IMR-90 (cell line): ENCODE data around the gene TRAF1. TPM values are rescaled to one million over a fixed set of nuclear protein-coding genes. Genes with fewer than 3 reads are reported as not detected.

Source experiments
- ATAC-seq: fragments of 200-7000 bp; cut with Tn5 transposase; 2 replicates; pipeline ENCODE4 v1.9.1; 2020; ENCODE audit warnings: low read depth, mild to moderate bottlenecking, moderate library complexity
- BruUV-seq: library from RNA; stranded (reverse); fragments of 400-500 nt; replicated peaks from 2 replicates; lab custom pipeline; 2021; lab: Mats Ljungman, UMichigan
- CTCF ChIA-PET: fragments of 300-600 bp; formaldehyde crosslinking; extraction: SDS; loops from one replicate; lab custom pipeline; 2021; ENCODE audit warnings: antibody characterized with exemption; lab: Yijun Ruan, JAX
- POLR2A ChIA-PET: fragments of 300-600 bp; sonication (Branson Sonifier 250); formaldehyde crosslinking; loops from one replicate; lab custom pipeline; 2022; ENCODE audit warnings: antibody characterized with exemption; ENCODE audit not compliant: unreplicated experiment; lab: Charles Lee
- DNase-seq: peaks from one replicate; pipeline ENCODE4 v3.0.0; 2013
- H2AFZ ChIP-seq: replicated peaks from 2 replicates; pipeline ENCODE3; 2013; ENCODE audit warnings: low read length, mild to moderate bottlenecking; ENCODE audit not compliant: poor library complexity
- H2AK5ac ChIP-seq: 2 replicates; pipeline ENCODE4 v1.6.1; 2013; ENCODE audit warnings: low read depth, low read length, inconsistent platforms
- H2AK9ac ChIP-seq: replicated peaks from 2 replicates; pipeline ENCODE3; 2013; ENCODE audit warnings: mild to moderate bottlenecking, low read depth, low read length, moderate library complexity; ENCODE audit not compliant: poor library complexity
- H2BK120ac ChIP-seq: 2 replicates; pipeline ENCODE4 v1.6.1; 2013; ENCODE audit warnings: low read depth, low read length, inconsistent platforms
- H2BK15ac ChIP-seq: 3 replicates; pipeline ENCODE4 v1.6.1; 2013; ENCODE audit warnings: low read depth, low read length, inconsistent platforms
- H2BK20ac ChIP-seq: 2 replicates; pipeline ENCODE4 v1.6.1; 2013; ENCODE audit warnings: low read depth, mild to moderate bottlenecking, inconsistent platforms, low read length, moderate library complexity
- H2BK5ac ChIP-seq: 2 replicates; pipeline ENCODE4 v1.6.1; 2013; ENCODE audit warnings: mild to moderate bottlenecking, low read depth, low read length, inconsistent platforms; ENCODE audit not compliant: poor library complexity, severe bottlenecking
- H3K14ac ChIP-seq: replicated peaks from 2 replicates; pipeline ENCODE4 v1.6.1; 2013; ENCODE audit warnings: low read depth, low read length, inconsistent platforms
- H3K18ac ChIP-seq: 2 replicates; pipeline ENCODE4 v1.6.1; 2013; ENCODE audit warnings: low read depth, low read length, control low read depth
- H3K23ac ChIP-seq: 2 replicates; pipeline ENCODE4 v1.6.1; 2013; ENCODE audit warnings: low read depth, low read length, inconsistent platforms
- H3K27ac ChIP-seq: 2 replicates; pipeline ENCODE4 v1.5.1; 2013; ENCODE audit warnings: mild to moderate bottlenecking, control low read depth, low read length; ENCODE audit not compliant: insufficient read depth
- H3K27me3 ChIP-seq: 2 replicates; pipeline ENCODE4 v1.6.1; 2013; ENCODE audit warnings: low read length; ENCODE audit not compliant: control insufficient read depth, insufficient read depth
- H3K36me3 ChIP-seq: 2 replicates; pipeline ENCODE4 v1.6.1; 2013; ENCODE audit warnings: low read length, mixed read lengths; ENCODE audit not compliant: control insufficient read depth, insufficient read depth
- H3K4ac ChIP-seq: 2 replicates; pipeline ENCODE4 v1.6.1; 2013; ENCODE audit warnings: low read depth, low read length, inconsistent platforms
- H3K4me1 ChIP-seq: 2 replicates; pipeline ENCODE4 v1.6.1; 2013; ENCODE audit warnings: low read length, mixed read lengths; ENCODE audit not compliant: control insufficient read depth, insufficient read depth
- H3K4me2 ChIP-seq: 2 replicates; pipeline ENCODE4 v1.6.1; 2013; ENCODE audit warnings: low read depth, mild to moderate bottlenecking, control low read depth, low read length, moderate library complexity
- H3K4me3 ChIP-seq: 2 replicates; pipeline ENCODE4 v1.5.1; 2013; ENCODE audit warnings: low read depth, mild to moderate bottlenecking, control low read depth, low read length, moderate library complexity; ENCODE audit not compliant: insufficient read depth
- H3K56ac ChIP-seq: 2 replicates; pipeline ENCODE4 v1.6.1; 2013; ENCODE audit warnings: low read length, inconsistent platforms; ENCODE audit not compliant: insufficient read depth; ENCODE audit errors: extremely low read depth
- H3K79me1 ChIP-seq, 2 experiments: 2 replicates each; pipeline ENCODE4 v1.6.1; 2013; ENCODE audit warnings: low read length in 2 of 2, inconsistent platforms in 1 of 2, low read depth in 1 of 2
- H3K9ac ChIP-seq: 2 replicates; pipeline ENCODE4 v1.6.1; 2013; ENCODE audit warnings: low read depth, low read length, control low read depth
- H3K9me1 ChIP-seq: 2 replicates; pipeline ENCODE4 v1.6.1; 2013; ENCODE audit warnings: low read length, inconsistent platforms; ENCODE audit not compliant: insufficient read depth
- H3K9me3 ChIP-seq: 2 replicates; pipeline ENCODE4 v1.6.1; 2013; ENCODE audit warnings: low read length; ENCODE audit not compliant: control insufficient read depth, insufficient read depth
- H4K20me1 ChIP-seq: 2 replicates; pipeline ENCODE4 v1.6.1; 2013; ENCODE audit warnings: low read length, inconsistent platforms; ENCODE audit not compliant: insufficient read depth
- H4K5ac ChIP-seq: 2 replicates; pipeline ENCODE4 v1.6.1; 2013; ENCODE audit warnings: mild to moderate bottlenecking, low read depth, low read length, control low read depth
- H4K8ac ChIP-seq, 2 experiments: 2 replicates each; pipeline ENCODE4 v1.6.1; 2013; ENCODE audit warnings: low read depth in 2 of 2, low read length in 2 of 2, control low read depth in 1 of 2, inconsistent platforms in 1 of 2
- H4K91ac ChIP-seq: 2 replicates; pipeline ENCODE4 v1.6.1; 2013; ENCODE audit warnings: low read depth, low read length, inconsistent platforms; ENCODE audit not compliant: insufficient read depth
- RAD21 ChIP-seq: IDR thresholded peaks from 2 replicates; pipeline ENCODE4 v1.6.1; 2012; ENCODE audit warnings: low read length, improper control_type of control experiment
- RCOR1 ChIP-seq: IDR thresholded peaks from 2 replicates; pipeline ENCODE4 v1.6.1; 2012; ENCODE audit warnings: mild to moderate bottlenecking, low read length, improper control_type of control experiment; ENCODE audit not compliant: insufficient replicate concordance
- WGBS, 2 experiments: methylation state at CpG; one replicate each; pipeline versions ENCODE4 v1.1.5 to v1.1.7; 2013; ENCODE audit warnings: missing lambda C conversion rate in 2 of 2; ENCODE audit not compliant: insufficient read length in 1 of 2; ENCODE audit errors: extremely low coverage in 2 of 2; 5-methylcytosine and 5-hydroxymethylcytosine counted together
- dilution Hi-C: fragments of 300-500 bp; cut with HindIII; formaldehyde crosslinking; loops from one replicate; pipeline ENCODE4 v1.14.3; 2018; ENCODE audit warnings: low sequenced_read_pairs; ENCODE audit not compliant: unreplicated experiment
- in situ Hi-C: fragments of 300-500 bp; cut with MboI; formaldehyde crosslinking; loops from 3 replicates; pipeline ENCODE4 v1.14.3; 2019; ENCODE audit warnings: low sequenced_read_pairs, inconsistent platforms, mixed read lengths
- intact Hi-C: fragments of 100-400 bp; cut with micrococcal nuclease; formaldehyde crosslinking; loops from 2 replicates; pipeline ENCODE4 v1.10.0; 2022
- polyA plus RNA-seq, 3 experiments: library from polyadenylated mRNA; depleted of rRNA; stranded (reverse); fragments of >200 nt; gene quantifications; 2 replicates each; pipeline ENCODE4 v1.2.3, GENCODE V29; 2012; ENCODE audit warnings: low replicate concordance in 1 of 3
- total RNA-seq: library from RNA; depleted of rRNA; stranded (reverse); fragments of >200 nt; gene quantifications from 2 replicates; pipeline ENCODE4 v1.2.3, GENCODE V29; 2012
- TF ChIP-seq, protein P1 (sequence below): conservative IDR thresholded peaks from 2 replicates; pipeline ENCODE4 v1.5.1; 2012; ENCODE audit warnings: mild to moderate bottlenecking, low read depth, low read length, improper control_type of control experiment

The TRAF1 gene
- total and polyA plus RNA-seq, 2 of the 4 experiments (the other 2 are of a cell fraction): 3.9 to 4.1 TPM

DNA sequence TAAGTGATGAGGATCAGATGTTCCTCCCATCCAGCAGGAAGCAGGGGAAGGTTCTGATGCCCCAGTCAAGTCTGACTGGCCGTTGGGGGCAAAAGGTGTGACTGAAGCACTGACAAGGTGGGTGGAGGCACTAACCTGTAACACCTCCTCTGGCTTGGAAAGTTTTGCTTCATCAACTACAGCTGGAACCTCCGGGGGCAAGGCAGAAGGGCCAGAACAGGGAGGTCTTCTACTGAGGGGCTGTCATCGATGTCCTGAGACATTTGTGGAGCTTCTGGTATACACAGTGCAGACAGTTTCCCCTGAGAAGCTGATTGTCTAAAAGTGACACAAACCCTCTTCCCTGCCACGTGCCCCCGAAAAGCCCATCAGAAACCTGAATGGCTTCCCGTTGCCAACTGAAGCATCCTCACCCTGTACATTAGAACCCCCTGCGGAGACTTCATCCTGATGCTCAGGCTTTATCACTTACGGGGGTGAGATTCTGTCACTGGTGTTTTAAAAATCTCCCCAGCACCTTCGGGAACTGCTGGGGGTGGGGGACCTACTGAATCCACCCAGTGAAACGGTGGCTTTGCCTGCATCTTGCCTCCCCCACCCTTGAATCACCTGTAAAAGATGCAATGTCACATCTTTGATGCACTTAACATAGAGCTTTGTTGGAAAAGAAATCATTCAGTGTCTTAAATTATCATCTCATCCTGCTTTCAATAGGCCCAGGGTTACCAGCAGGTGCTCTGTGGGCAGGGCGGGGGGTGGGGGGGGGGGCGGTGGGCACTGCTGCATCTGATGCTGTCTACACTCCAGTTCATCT lies 24.6 kb downstream of the TRAF1 start:
- H3K23ac ChIP-seq: no peak overlapping the region
- H3K4ac ChIP-seq: no peak overlapping the region
- no peaks in the 10 kb centered on the region; the same call in 1 of the 2 replicates for H3K36me3 ChIP-seq
- no peak overlapping the region for H2BK15ac ChIP-seq
- no peak overlapping the region for H4K91ac ChIP-seq
- no peak overlapping the region for H2BK120ac ChIP-seq
- intact Hi-C loops: no loop called here
- TF ChIP-seq RCOR1 (no peak), RAD21 (no peak)
- TF ChIP-seq, protein P1, sequence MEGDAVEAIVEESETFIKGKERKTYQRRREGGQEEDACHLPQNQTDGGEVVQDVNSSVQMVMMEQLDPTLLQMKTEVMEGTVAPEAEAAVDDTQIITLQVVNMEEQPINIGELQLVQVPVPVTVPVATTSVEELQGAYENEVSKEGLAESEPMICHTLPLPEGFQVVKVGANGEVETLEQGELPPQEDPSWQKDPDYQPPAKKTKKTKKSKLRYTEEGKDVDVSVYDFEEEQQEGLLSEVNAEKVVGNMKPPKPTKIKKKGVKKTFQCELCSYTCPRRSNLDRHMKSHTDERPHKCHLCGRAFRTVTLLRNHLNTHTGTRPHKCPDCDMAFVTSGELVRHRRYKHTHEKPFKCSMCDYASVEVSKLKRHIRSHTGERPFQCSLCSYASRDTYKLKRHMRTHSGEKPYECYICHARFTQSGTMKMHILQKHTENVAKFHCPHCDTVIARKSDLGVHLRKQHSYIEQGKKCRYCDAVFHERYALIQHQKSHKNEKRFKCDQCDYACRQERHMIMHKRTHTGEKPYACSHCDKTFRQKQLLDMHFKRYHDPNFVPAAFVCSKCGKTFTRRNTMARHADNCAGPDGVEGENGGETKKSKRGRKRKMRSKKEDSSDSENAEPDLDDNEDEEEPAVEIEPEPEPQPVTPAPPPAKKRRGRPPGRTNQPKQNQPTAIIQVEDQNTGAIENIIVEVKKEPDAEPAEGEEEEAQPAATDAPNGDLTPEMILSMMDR: no peak
- H2BK5ac ChIP-seq: no peak overlapping the region
- no peak overlapping the region for H3K14ac ChIP-seq
- no peak overlapping the region for H3K4me2 ChIP-seq
- no peak overlapping the region for H3K27ac ChIP-seq
- H4K8ac ChIP-seq: no peak overlapping the region
- no peaks in the 10 kb centered on the region for H4K20me1 ChIP-seq
- H2AK9ac ChIP-seq: no peak overlapping the region
- WGBS, 2 experiments: 70% methylated on average over 2 of the region's 12 CpGs; no CpG with 5 or more reads in 1 of the 2 experiments
- no peak overlapping the region for H2AK5ac ChIP-seq
- H2AFZ ChIP-seq: no peak overlapping the region
- in situ Hi-C loops: no loop called here
- no peak overlapping the region for H4K5ac ChIP-seq
- no peaks in the 10 kb centered on the region for H3K79me1 ChIP-seq
- ChIA-PET CTCF (interaction anchor here (1.1 kb wide), 1 partner anchor 9 kb away, joined by 3 read pairs; no protein-coding TSS in a partner anchor), POLR2A (no interaction called here)
- H3K9me3 ChIP-seq: no peaks in the 10 kb centered on the region
- H3K27me3 ChIP-seq: no peaks in the 10 kb centered on the region; the same call in 1 of the 2 replicates
- no peaks in the 10 kb centered on the region for H3K4me1 ChIP-seq
- H3K9ac ChIP-seq: no peak overlapping the region
- DNase-seq: no peak
- no peak overlapping the region for H3K4me3 ChIP-seq
- dilution Hi-C loops: no loop called here
- no peak overlapping the region for H3K56ac ChIP-seq
- H3K18ac ChIP-seq: no peak overlapping the region
- H2BK20ac ChIP-seq: no peak overlapping the region
- ATAC-seq: no peak
- H3K9me1 ChIP-seq: no peaks in the 10 kb centered on the region
- BruUV-seq: no TSS peak
